GM12878 (cell line): ENCODE results near the gene EIF5B. TPM values are rescaled to one million over a fixed set of nuclear protein-coding genes. Genes with fewer than 3 reads are reported as not detected.

Experiments
- ATAC-seq: fragments of 200-7000 bp; cut with Tn5 transposase; 3 replicates; pipeline ENCODE4 v1.9.1; 2020; ENCODE audit warnings: mild to moderate bottlenecking, moderate library complexity
- BruUV-seq: library from RNA; stranded (reverse); fragments of 400-500 nt; replicated peaks from 2 replicates; lab custom pipeline; 2021; lab: Mats Ljungman, UMichigan
- CTCF ChIA-PET: fragments of 300-600 bp; sonication (Branson Sonifier 250); formaldehyde crosslinking; extraction: SDS; loops from one replicate; lab custom pipeline; 2021; ENCODE audit warnings: inconsistent platforms; lab: Yijun Ruan, JAX
- POLR2A ChIA-PET: fragments of 350-600 bp; formaldehyde crosslinking; extraction: SDS; loops from one replicate; lab custom pipeline; 2021; ENCODE audit warnings: inconsistent platforms; lab: Charles Lee
- RAD21 ChIA-PET: fragments of 300-600 bp; sonication (Branson Sonifier 250); formaldehyde crosslinking; loops from one replicate; lab custom pipeline; 2023; ENCODE audit warnings: antibody characterized with exemption; ENCODE audit not compliant: unreplicated experiment; lab: Charles Lee
- SMC1A ChIA-PET: fragments of 300-600 bp; sonication (Branson Sonifier 250); formaldehyde crosslinking; loops from one replicate; lab custom pipeline; 2023; ENCODE audit not compliant: unreplicated experiment, uncharacterized antibody; lab: Charles Lee
- DNase-seq: peaks from one replicate; pipeline ENCODE4 v3.0.0-alpha.2; 2011; ENCODE audit warnings: low read depth, low spot score
- FAIRE-seq: peaks from 3 replicates; lab custom pipeline; 2011; peaks lifted over from hg19 to GRCh38; lab: Jason Lieb, UNC
- H2AFZ ChIP-seq: 2 replicates; pipeline ENCODE4 v1.6.0; 2011; ENCODE audit warnings: low read depth, low read length, control low read depth; ENCODE audit not compliant: control insufficient read depth
- H3K27ac ChIP-seq: 2 replicates; pipeline ENCODE4 v1.5.1; 2011; ENCODE audit warnings: control low read depth; ENCODE audit not compliant: control insufficient read depth, insufficient read depth
- H3K27me3 ChIP-seq, 2 experiments: replicated peaks in 1 of 2; 2 replicates each; pipeline versions ENCODE4 v1.6.0 to v1.6.1; 2011; ENCODE audit warnings: low read length in 1 of 2; ENCODE audit not compliant: control insufficient read depth in 2 of 2, insufficient read depth in 2 of 2
- H3K36me3 ChIP-seq, 2 experiments: 2 replicates each; pipeline ENCODE4 v1.5.1; 2011; ENCODE audit warnings: low read length in 1 of 2; ENCODE audit not compliant: control insufficient read depth in 2 of 2, insufficient read depth in 2 of 2
- H3K4me1 ChIP-seq: 2 replicates; pipeline ENCODE4 v1.6.1; 2011; ENCODE audit warnings: mild to moderate bottlenecking, low read length, moderate library complexity, mixed read lengths; ENCODE audit not compliant: control insufficient read depth, insufficient read depth
- H3K4me2 ChIP-seq: 2 replicates; pipeline ENCODE4 v1.6.0; 2011; ENCODE audit warnings: control low read depth; ENCODE audit not compliant: control insufficient read depth, insufficient read depth
- H3K4me3 ChIP-seq: fragments of 200-600 bp; sonication (generic); 2 replicates; pipeline ENCODE4 v1.5.1; 2016
- H3K79me2 ChIP-seq: 2 replicates; pipeline ENCODE4 v1.6.0; 2011; ENCODE audit warnings: low read length; ENCODE audit not compliant: control insufficient read depth, insufficient read depth
- H3K9ac ChIP-seq: 2 replicates; pipeline ENCODE4 v1.8.0; 2011; ENCODE audit warnings: low read length, control low read depth, mixed read lengths; ENCODE audit not compliant: control insufficient read depth, insufficient read depth
- H3K9me3 ChIP-seq: replicated peaks from 3 replicates; pipeline ENCODE4 v1.5.1; 2011; ENCODE audit warnings: mild to moderate bottlenecking, low read length; ENCODE audit not compliant: control insufficient read depth, insufficient read depth
- H4K20me1 ChIP-seq: 2 replicates; pipeline ENCODE4 v1.6.0; 2011; ENCODE audit not compliant: control insufficient read depth, insufficient read depth
- CBFB ChIP-seq: IDR thresholded peaks from 2 replicates; pipeline ENCODE4 v1.6.1; 2016; ENCODE audit warnings: antibody characterized with exemption, low read depth
- CTCF ChIP-seq, 3 experiments: IDR thresholded peaks in 2 of 3; conservative IDR thresholded peaks in 1 of 3; 2 replicates each; pipeline ENCODE4 v1.5.1; 2011; ENCODE audit warnings: low read depth in 3 of 3, low read length in 3 of 3, mild to moderate bottlenecking in 3 of 3, control low read depth in 2 of 3, moderate library complexity in 2 of 3, inconsistent platforms in 1 of 3, mixed read lengths in 1 of 3; ENCODE audit not compliant: control insufficient read depth in 2 of 3, insufficient read depth in 1 of 3; ENCODE audit errors: extremely low read depth in 1 of 3
- IKZF2 ChIP-seq, 2 experiments: fragments of 450-650 bp; IDR thresholded peaks; 2 replicates each; pipeline ENCODE4 v1.6.1; 2017; ENCODE audit warnings: mild to moderate bottlenecking in 2 of 2, moderate library complexity in 2 of 2
- LARP7 ChIP-seq: fragments of 450-650 bp; IDR thresholded peaks from 2 replicates; pipeline ENCODE4 v1.6.1; 2017; ENCODE audit warnings: mild to moderate bottlenecking
- MLLT1 ChIP-seq: fragments of 450-650 bp; IDR thresholded peaks from 2 replicates; pipeline ENCODE4 v1.6.1; 2016; ENCODE audit warnings: mild to moderate bottlenecking
- NR2C2 ChIP-seq: IDR thresholded peaks from 2 replicates; pipeline ENCODE4 v1.6.1; 2011; ENCODE audit warnings: borderline replicate concordance, low read depth; ENCODE audit not compliant: control insufficient read depth, insufficient read length
- PKNOX1 ChIP-seq: fragments of 450-650 bp; IDR thresholded peaks from 2 replicates; pipeline ENCODE4 v1.6.1; 2016; ENCODE audit warnings: mild to moderate bottlenecking
- RAD21 ChIP-seq: IDR thresholded peaks from 2 replicates; pipeline ENCODE4 v1.6.1; 2011; ENCODE audit warnings: mild to moderate bottlenecking, low read depth, low read length, moderate library complexity; ENCODE audit not compliant: insufficient read depth
- SKIL ChIP-seq: fragments of 450-650 bp; IDR thresholded peaks from 2 replicates; pipeline ENCODE4 v1.6.1; 2017; ENCODE audit warnings: mild to moderate bottlenecking, low read depth, inconsistent platforms; ENCODE audit not compliant: poor library complexity, severe bottlenecking
- SPI1 ChIP-seq: IDR thresholded peaks from 2 replicates; pipeline ENCODE4 v1.6.1; 2011; ENCODE audit warnings: low read depth, mild to moderate bottlenecking, low read length, moderate library complexity, borderline replicate concordance; ENCODE audit not compliant: insufficient read depth
- STAT3 ChIP-seq: IDR thresholded peaks from 2 replicates; pipeline ENCODE4 v1.6.1; 2011; ENCODE audit warnings: low read depth, low read length, improper control_type of control experiment
- SUPT20H ChIP-seq: IDR thresholded peaks from 2 replicates; pipeline ENCODE4 v1.6.1; 2011; ENCODE audit warnings: low read depth, mild to moderate bottlenecking, low read length, moderate library complexity, borderline replicate concordance; ENCODE audit not compliant: control insufficient read depth
- WGBS: methylation state at CpG from one replicate; pipeline ENCODE4 v1.1.6; 2016; ENCODE audit warnings: low lambda C conversion rate; ENCODE audit not compliant: insufficient replicate concordance, insufficient coverage; ENCODE audit errors: missing lambda C conversion rate; 5-methylcytosine and 5-hydroxymethylcytosine counted together
- in situ Hi-C: fragments of 300-500 bp; cut with MboI; formaldehyde crosslinking; loops from 9 replicates; pipeline ENCODE4 v1.14.3; 2018; ENCODE audit warnings: mixed read lengths
- intact Hi-C: fragments of 100-400 bp; cut with micrococcal nuclease; formaldehyde crosslinking; loops from one replicate; pipeline ENCODE4 v1.14.2; 2022; ENCODE audit not compliant: unreplicated experiment
- polyA plus RNA-seq, 11 experiments: library from polyadenylated mRNA; depleted of rRNA in 4 of 11; unstranded in 6 of 11; stranded (reverse) in 5 of 11; fragments of >200 nt; fragmentation: Nextera tagmentation in 4 of 11; fragmentation: Illumina TruSeq in 1 of 11; extraction: Ambion mirVana in 4 of 11; extraction: Trizol in 1 of 11; gene quantifications; 1 replicate in 1 of 11; 2 replicates in 10 of 11; pipeline versions ENCODE4 v1.2.1 to v1.2.3, GENCODE V29; 2011 to 2016; ENCODE audit warnings: inconsistent platforms in 2 of 11, missing spikeins in 2 of 11, low read depth in 1 of 11
- total RNA-seq, 4 experiments: library from RNA; depleted of rRNA in 3 of 4; stranded (reverse); fragments of >200 nt in 3 of 4; fragmentation: Illumina TruSeq in 1 of 4; extraction: Trizol in 1 of 4; gene quantifications; 2 replicates each; pipeline versions ENCODE4 v1.2.1 to v1.2.3, GENCODE V29; 2013 to 2021

EIF5B gene
- total and polyA plus RNA-seq, 10 of the 15 experiments (the other 5 are each of a cell fraction or from before 2014, with no cell fraction given): 21.7 to 119 (median 40.8) TPM

- 0 out of 2 replicates have a peak, but pooled peaks cover 4% of the 10 kb centered on the region for H3K4me1 ChIP-seq
- ATAC-seq (no peak), FAIRE-seq (no peak), DNase-seq (no peak)
- no TSS peak for BruUV-seq
- intact Hi-C loops: no loop called here
- 96% methylated on average over 2 of the region's 2 CpGs for WGBS
- ChIA-PET RAD21 (interaction anchor here (0.7 kb wide), 1 partner anchor 16 kb away, joined by 3 read pairs; no protein-coding TSS in a partner anchor), CTCF (interaction anchor here (1.2 to 1.4 kb wide), 2 partner anchors 9 to 17 kb away, joined by 3 read pairs; no protein-coding TSS in a partner anchor), POLR2A (no interaction called here), SMC1A (interaction anchor here (0.9 to 1.0 kb wide), 3 partner anchors 8 to 18 kb away, joined by 3 to 5 read pairs (median 3); no protein-coding TSS in a partner anchor)
- H3K9ac ChIP-seq: no peak overlapping the region
- no peaks in the 10 kb centered on the region for H3K79me2 ChIP-seq
- H3K4me2 ChIP-seq: no peak overlapping the region
- H3K36me3 ChIP-seq: peaks cover 3 to 13% of the 10 kb centered on the region in 2 experiments; a peak in 2 of 4 replicates
- H2AFZ ChIP-seq: no peak overlapping the region
- H3K9me3 ChIP-seq: no peaks in the 10 kb centered on the region
- in situ Hi-C loops: no loop called here
- no peak overlapping the region for H3K4me3 ChIP-seq
- no peaks in the 10 kb centered on the region for H4K20me1 ChIP-seq
- H3K27me3 ChIP-seq: no peaks in the 10 kb centered on the region
- no peak overlapping the region for H3K27ac ChIP-seq
- TF ChIP-seq SKIL (no peak), SPI1 (no peak), PKNOX1 (no peak), SUPT20H (no peak), CTCF (IDR thresholded peaks at IDR 0.05 in 2 of 3, conservative IDR thresholded peaks at IDR 0.05 in 1 of 3; ENCODE audit: control insufficient read depth in 2 of 3, extremely low read depth in 1 of 3, insufficient read depth in 1 of 3, low read depth in 3 of 3, low read length in 3 of 3) (no peak), RAD21 (no peak), CBFB (no peak), MLLT1 (no peak), STAT3 (no peak), NR2C2 (no peak), LARP7 (no peak), IKZF2 (IDR thresholded peaks at IDR 0.05) (no peak)
Measured at GRCh38 chr2:99382143-99382542, 45.0 kb downstream of the EIF5B start.
